HG03159 (cell line): ENCODE measurements around the gene FAM186B.

Experiments used
- ATAC-seq: cut with Tn5 transposase; IDR thresholded peaks from one replicate; pipeline ENCODE4 v1.9.1; 2021; ENCODE audit warnings: mild to moderate bottlenecking, moderate library complexity; ENCODE audit not compliant: unreplicated experiment

Gene FAM186B

GRCh38 chr12:49609875-49610154, 4.4 kb upstream of the FAM186B start:
- ATAC-seq: no peak

GRCh38 chr12:49609059-49609874, 3.8 kb upstream of the FAM186B start:
- no peak for ATAC-seq

GRCh38 chr12:49604856-49605255, 583 bp downstream of the FAM186B start:
- no peak for ATAC-seq

- no peak for ATAC-seq
Observed at GRCh38 chr12:49603721-49604120, 1.7 kb downstream of the FAM186B start.

- ATAC-seq: no peak
Observed at GRCh38 chr12:49599961-49600360, 5.5 kb downstream of the FAM186B start.

- no peak for ATAC-seq
Observed at GRCh38 chr12:49598527-49598926, 6.9 kb downstream of the FAM186B start.

GRCh38 chr12:49588721-49589516, 16.5 kb downstream of the FAM186B start:
- ATAC-seq: no peak

- ATAC-seq: no peak
Observed at GRCh38 chr12:49588281-49588680, 17.2 kb downstream of the FAM186B start.

GRCh38 chr12:49587174-49587908, 18.1 kb downstream of the FAM186B start:
- no peak for ATAC-seq

- ATAC-seq: no peak
Observed at GRCh38 chr12:49585477-49586459, 19.7 kb downstream of the FAM186B start.

GRCh38 chr12:49584591-49584990, 20.8 kb downstream of the FAM186B start:
- no peak for ATAC-seq

- ATAC-seq: no peak
Observed at GRCh38 chr12:49583366-49584094, 21.9 kb downstream of the FAM186B start.

- ATAC-seq: no peak
Observed at GRCh38 chr12:49582850-49583249, 22.6 kb downstream of the FAM186B start.

GRCh38 chr12:49582201-49582600, 23.2 kb downstream of the FAM186B start:
- no peak for ATAC-seq

- ATAC-seq: no peak
Observed at GRCh38 chr12:49580572-49581535, 24.6 kb downstream of the FAM186B start.

GRCh38 chr12:49578471-49579112, 26.8 kb downstream of the FAM186B start:
- no peak for ATAC-seq

- no peak for ATAC-seq
Observed at GRCh38 chr12:49577589-49578315, 27.7 kb downstream of the FAM186B start.
